ENCODE data around the gene PCDH9.

- TF ChIP-seq CTCF (conservative IDR thresholded peaks at IDR 0.05; ENCODE audit: low read length): no peak
- TF ChIP-seq EZH2phosphoT487 (IDR thresholded peaks at IDR 0.05; ENCODE audit: borderline replicate concordance): no peak
Observed at GRCh38 chr13:66430269-66430668, 799.9 kb downstream of the PCDH9 start.

Measured in Loucy (cell line).